ENCODE results near the gene KNL1. TPM values are rescaled to one million over a fixed set of nuclear protein-coding genes. Genes with fewer than 3 reads are reported as not detected.

Gene KNL1
- total and polyA plus RNA-seq, 2 of the 8 experiments (the other 6 are each of a cell fraction or from before 2014, with no cell fraction given), result 4.4 to 22.5 TPM

DNA sequence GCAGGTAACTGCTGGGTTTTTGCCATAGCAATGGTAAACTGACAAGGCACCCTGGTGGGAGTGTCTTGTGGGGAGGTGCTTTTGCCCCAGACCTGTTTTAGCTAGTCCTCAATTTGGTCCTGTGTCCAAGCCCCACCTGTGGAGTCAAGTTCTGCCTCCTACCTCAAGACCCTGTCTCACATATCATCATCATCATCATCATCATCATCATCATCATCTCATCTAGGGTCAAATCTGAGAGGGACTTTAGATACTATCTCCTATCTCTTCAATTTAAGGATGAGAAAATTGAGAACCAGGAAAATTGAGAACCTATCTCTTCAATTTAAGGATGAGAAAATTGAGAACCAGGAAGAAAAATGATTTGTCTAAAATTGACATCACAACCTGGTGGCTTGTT, 9.9 kb downstream of the KNL1 start (continued):
- TF ChIP-seq EP300 (IDR thresholded peaks at IDR 0.05; ENCODE audit: borderline replicate concordance in 1 of 2, low read depth in 2 of 2, low read length in 2 of 2) (no peak), POLR2A (IDR thresholded peaks at IDR 0.05; ENCODE audit: control extremely low read depth in 1 of 2, low read depth in 2 of 2, low read length in 2 of 2) (no peak), BRCA1 (IDR thresholded peaks at IDR 0.05; ENCODE audit: low read depth, low read length) (no peak), RBBP5 (IDR thresholded peaks at IDR 0.05; ENCODE audit: borderline replicate concordance, low read depth, low read length) (no peak), SP2 (IDR thresholded peaks at IDR 0.05; ENCODE audit: low read length) (no peak)
- TF ChIP-seq, protein P1, sequence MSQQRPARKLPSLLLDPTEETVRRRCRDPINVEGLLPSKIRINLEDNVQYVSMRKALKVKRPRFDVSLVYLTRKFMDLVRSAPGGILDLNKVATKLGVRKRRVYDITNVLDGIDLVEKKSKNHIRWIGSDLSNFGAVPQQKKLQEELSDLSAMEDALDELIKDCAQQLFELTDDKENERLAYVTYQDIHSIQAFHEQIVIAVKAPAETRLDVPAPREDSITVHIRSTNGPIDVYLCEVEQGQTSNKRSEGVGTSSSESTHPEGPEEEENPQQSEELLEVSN (IDR thresholded peaks at IDR 0.05), result no peak

Measured in H1 (cell line).